ENCODE data around the gene NRG3. TPM values are rescaled to one million over a fixed set of nuclear protein-coding genes. Genes with fewer than 3 reads are reported as not detected.

NRG3 gene
- total and polyA plus RNA-seq, 2 of the 8 experiments (the other 6 are each of a cell fraction or from before 2014, with no cell fraction given): 4.2 to 5.0 TPM

GRCh38 chr10:82420001-82420400 is 545.0 kb downstream of the NRG3 start:
- Histone ChIP-seq H2BK12ac (ENCODE audit: low read depth, low read length) (no peak overlapping the region), H3K4ac (replicated peaks; ENCODE audit: insufficient read length, low read depth, low read length) (no peak overlapping the region), H2BK15ac (ENCODE audit: low read length) (no peak overlapping the region), H4K91ac (replicated peaks; ENCODE audit: insufficient read length, low read length) (no peak overlapping the region), H3K9ac (replicated peaks in 1 of 4; ENCODE audit: extremely low read depth in 1 of 4, low read depth in 3 of 4, low read length in 3 of 4) (no peak overlapping the region), H3K79me1 (ENCODE audit: low read depth, low read length) (no peaks in the 10 kb centered on the region), H3K23ac (ENCODE audit: insufficient read length) (no peak overlapping the region), H3K4me1 (replicated peaks in 1 of 4; ENCODE audit: control insufficient read depth in 3 of 4, insufficient read depth in 4 of 4, low read length in 3 of 4) (peaks cover 0 to 4% (median 0%) of the 10 kb centered on the region in 4 experiments; a peak in 1 of 7 replicates), H3K4me2 (ENCODE audit: insufficient read depth in 1 of 2, low read depth in 2 of 2, low read length in 2 of 2) (no peak overlapping the region), H2AFZ (ENCODE audit: low read length) (no peak overlapping the region), H2BK5ac (ENCODE audit: low read depth, low read length) (no peak overlapping the region), H3K36me3 (ENCODE audit: control insufficient read depth in 2 of 4, insufficient read depth in 4 of 4, low read length in 3 of 4) (no peaks in the 10 kb centered on the region), H2AK5ac (ENCODE audit: low read depth, low read length) (no peak overlapping the region), H4K5ac (ENCODE audit: insufficient read length, low read depth, low read length) (no peak overlapping the region), H4K8ac (ENCODE audit: extremely low read depth, insufficient read depth, low read length) (no peak overlapping the region), H3K56ac (replicated peaks; ENCODE audit: insufficient read length, low read depth, low read length) (no peak overlapping the region), H3K27ac (ENCODE audit: low read depth, low read length) (no peak overlapping the region), H3K79me2 (ENCODE audit: control insufficient read depth in 1 of 2, insufficient read depth in 2 of 2, low read length in 2 of 2) (no peaks in the 10 kb centered on the region), H2BK20ac (ENCODE audit: low read length) (no peak overlapping the region), H3K9me3 (ENCODE audit: insufficient read depth in 2 of 2, low read depth in 1 of 2, low read length in 1 of 2) (no peaks in the 10 kb centered on the region), H4K20me1 (replicated peaks in 1 of 2; ENCODE audit: control insufficient read depth in 1 of 2, insufficient read depth in 2 of 2, low read length in 2 of 2) (no peaks in the 10 kb centered on the region), H3K23me2 (ENCODE audit: low read depth, low read length) (no peaks in the 10 kb centered on the region), H3K4me3 (ENCODE audit: extremely low read depth in 1 of 4, insufficient read depth in 2 of 4, low read depth in 3 of 4, low read length in 4 of 4) (no peak overlapping the region), H3K18ac (ENCODE audit: extremely low read depth, low read length) (no peak overlapping the region), H2BK120ac (replicated peaks; ENCODE audit: low read depth, low read length) (no peak overlapping the region), H3K14ac (ENCODE audit: insufficient read length) (no peak overlapping the region), H3K27me3 (replicated peaks in 1 of 4; ENCODE audit: control insufficient read depth in 3 of 4, extremely low read depth in 1 of 4, insufficient read depth in 3 of 4, low read length in 3 of 4) (no peaks in the 10 kb centered on the region)
- ChIA-PET POLR2A (ENCODE audit: partially characterized antibody) (no interaction called here), CTCF (ENCODE audit: partially characterized antibody) (interaction anchor here (1.1 kb wide), 1 partner anchor 936 kb away, joined by 5 read pairs; no protein-coding TSS in a partner anchor)
- TF ChIP-seq KDM1A (IDR thresholded peaks at IDR 0.05; ENCODE audit: borderline replicate concordance, low read length): no peak
- no peak for TF ChIP-seq SP2 (IDR thresholded peaks at IDR 0.05; ENCODE audit: low read length)
- no peak for TF ChIP-seq TBP (IDR thresholded peaks at IDR 0.05; ENCODE audit: low read depth, low read length)
- no peak for TF ChIP-seq RBBP5 (IDR thresholded peaks at IDR 0.05; ENCODE audit: borderline replicate concordance, low read depth, low read length)
- TF ChIP-seq YY1 (IDR thresholded peaks at IDR 0.05; ENCODE audit: low read depth, low read length): no peak
- no peak for TF ChIP-seq MAFK (IDR thresholded peaks at IDR 0.05; ENCODE audit: low read depth, low read length)
- no peak for TF ChIP-seq CREB1 (IDR thresholded peaks at IDR 0.05)
- no peak for TF ChIP-seq RNF2 (IDR thresholded peaks at IDR 0.05; ENCODE audit: borderline replicate concordance, low read depth, low read length, missing control alignments, poor library complexity, severe bottlenecking)
- no peak for TF ChIP-seq SP4 (IDR thresholded peaks at IDR 0.05; ENCODE audit: low read length)
- no peak for TF ChIP-seq NRF1 (IDR thresholded peaks at IDR 0.05; ENCODE audit: low read depth, low read length)
- no peak for TF ChIP-seq SIX5 (IDR thresholded peaks at IDR 0.05; ENCODE audit: low read depth, low read length)
- TF ChIP-seq MAX (IDR thresholded peaks at IDR 0.05): no peak
- WGBS, 2 experiments (ENCODE audit: extremely low coverage in 1 of 2, insufficient coverage in 1 of 2, insufficient read length in 1 of 2, insufficient replicate concordance in 2 of 2, low coverage in 1 of 2, low lambda C conversion rate in 2 of 2, missing lambda C conversion rate in 1 of 2): 90% methylated on average over 2 of the region's 2 CpGs; no CpG with 5 or more reads in 1 of the 2 experiments
- FAIRE-seq (no peak), DNase-seq (ENCODE audit: low read depth in 1 of 2, low spot score in 2 of 2) (no peak)
